Sigmoid colon (tissue), 3 donors: Measurements from ENCODE around the gene RIPK3.

Experiments used
- CTCF ChIP-seq, 4 experiments: fragments of 450-650 bp in 3 of 4; fragments of 200-600 bp in 1 of 4; IDR thresholded peaks; one replicate each; pipeline ENCODE4 v1.5.1; 2016 to 2019; ENCODE audit warnings: antibody characterized with exemption in 4 of 4, mild to moderate bottlenecking in 3 of 4, moderate library complexity in 2 of 4
- POLR2A ChIP-seq, 2 donors: fragments of 450-650 bp; IDR thresholded peaks; one replicate each; pipeline ENCODE4 v1.6.1; 2016; ENCODE audit warnings: antibody characterized with exemption in 2 of 2, mild to moderate bottlenecking in 2 of 2, moderate library complexity in 2 of 2

DNA sequence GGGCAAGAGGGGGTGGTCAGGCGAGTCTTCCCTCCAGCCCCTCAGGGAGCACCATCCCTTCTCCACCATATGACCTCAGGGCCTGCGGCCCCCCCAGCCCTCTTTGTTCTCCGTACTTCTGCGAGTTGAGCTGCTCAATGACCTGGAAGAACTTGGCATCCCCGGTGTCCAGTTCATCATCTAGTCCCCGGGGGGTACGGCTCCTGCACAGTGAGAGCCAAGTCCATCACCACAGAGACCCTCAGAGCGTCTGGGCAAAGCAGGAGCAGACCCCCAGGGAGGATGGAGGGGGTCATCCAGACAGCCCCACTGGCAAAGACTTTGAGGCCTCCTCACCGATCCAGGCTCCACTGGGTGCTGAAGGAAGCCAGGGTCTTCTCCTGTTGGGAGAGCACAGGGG is 13.8 kb downstream of the RIPK3 start:
- TF ChIP-seq POLR2A (IDR thresholded peaks at IDR 0.05) (no peak), CTCF (IDR thresholded peaks at IDR 0.05) (no peak)
